ENCODE measurements around the gene CHN2. TPM values are rescaled to one million over a fixed set of nuclear protein-coding genes. Genes with fewer than 3 reads are reported as not detected.
A peak's percentile ranks its signal among the peaks of the same experiment; 100 is the strongest.

The CHN2 gene
- total RNA-seq, 2 donors from 2014 or later = 30.0 to 32.9 TPM

GRCh38 chr7:29340696-29341095, 146.1 kb downstream of the CHN2 start:
- no peak for ATAC-seq
- DNase-seq = no peak
- intact Hi-C loops (cut with DNase I, micrococcal nuclease) = no loop called here

- DNase-seq (no peak), ATAC-seq (no peak)
- intact Hi-C loops (cut with DNase I, micrococcal nuclease) = no loop called here
Observed at GRCh38 chr7:29341156-29341555, 146.6 kb downstream of the CHN2 start.

GRCh38 chr7:29342761-29343160, 148.2 kb downstream of the CHN2 start:
- intact Hi-C loops (cut with DNase I, micrococcal nuclease) = no loop called here
- DNase-seq (no peak), ATAC-seq (no peak)

GRCh38 chr7:29343399-29343798, 148.8 kb downstream of the CHN2 start:
- ATAC-seq = no peak
- intact Hi-C loops (cut with DNase I, micrococcal nuclease) = no loop called here
- DNase-seq = no peak

- intact Hi-C loops (cut with DNase I, micrococcal nuclease) = no loop called here
- no peak for ATAC-seq
- DNase-seq = no peak
Observed at GRCh38 chr7:29344334-29344978, 149.9 kb downstream of the CHN2 start.

GRCh38 chr7:29345590-29345989, 151.0 kb downstream of the CHN2 start:
- DNase-seq (peak; percentile 40 to 65), ATAC-seq (peak; percentile 89)
- intact Hi-C loops (cut with DNase I, micrococcal nuclease) = no loop called here

- DNase-seq (no peak), ATAC-seq (no peak)
- intact Hi-C loops (cut with DNase I, micrococcal nuclease) = no loop called here
Observed at GRCh38 chr7:29346231-29346978, 151.8 kb downstream of the CHN2 start.

GRCh38 chr7:29349362-29349761, 154.8 kb downstream of the CHN2 start:
- ATAC-seq (no peak), DNase-seq (no peak)
- intact Hi-C loops (cut with DNase I, micrococcal nuclease) = no loop called here

- no peak for DNase-seq
- ATAC-seq = no peak
- intact Hi-C loops (cut with DNase I, micrococcal nuclease) = no loop called here
Observed at GRCh38 chr7:29350351-29350750, 155.8 kb downstream of the CHN2 start.

GRCh38 chr7:29352041-29352440, 157.5 kb downstream of the CHN2 start:
- no peak for ATAC-seq
- intact Hi-C loops (cut with DNase I, micrococcal nuclease) = no loop called here
- DNase-seq = no peak

GRCh38 chr7:29353810-29354209, 159.2 kb downstream of the CHN2 start:
- no peak for DNase-seq
- ATAC-seq = no peak
- intact Hi-C loops (cut with DNase I, micrococcal nuclease) = no loop called here

- no peak for ATAC-seq
- DNase-seq = no peak
- intact Hi-C loops (cut with DNase I, micrococcal nuclease) = no loop called here
Observed at GRCh38 chr7:29354340-29354739, 159.8 kb downstream of the CHN2 start.

GRCh38 chr7:29355388-29355787, 160.8 kb downstream of the CHN2 start:
- intact Hi-C loops (cut with DNase I, micrococcal nuclease) = no loop called here
- ATAC-seq (no peak), DNase-seq (no peak)

- DNase-seq = no peak
- intact Hi-C loops (cut with DNase I, micrococcal nuclease) = no loop called here
- no peak for ATAC-seq
Observed at GRCh38 chr7:29356631-29357030, 162.1 kb downstream of the CHN2 start.

GRCh38 chr7:29359482-29360093, 165.0 kb downstream of the CHN2 start:
- intact Hi-C loops (cut with DNase I, micrococcal nuclease) = no loop called here
- ATAC-seq (no peak), DNase-seq (no peak)

- no peak for DNase-seq
- peak; percentile 36 for ATAC-seq
- intact Hi-C loops (cut with DNase I, micrococcal nuclease) = no loop called here
Observed at GRCh38 chr7:29360633-29361625, 166.4 kb downstream of the CHN2 start.

- ATAC-seq = no peak
- DNase-seq = no peak
- intact Hi-C loops (cut with DNase I, micrococcal nuclease) = no loop called here
Observed at GRCh38 chr7:29362380-29362779, 167.8 kb downstream of the CHN2 start.

GRCh38 chr7:29363636-29364425, 169.3 kb downstream of the CHN2 start:
- intact Hi-C loops (cut with DNase I, micrococcal nuclease) = no loop called here
- ATAC-seq (peak; percentile 19), DNase-seq (no peak)

All from left colon (tissue), 2 donors.